WTC11 (cell line): Measurements from ENCODE around the gene RIN3. TPM values are rescaled to one million over a fixed set of nuclear protein-coding genes. Genes with fewer than 3 reads are reported as not detected.

Source experiments
- ATAC-seq: fragments of 200-7000 bp; cut with Tn5 transposase; 2 replicates; pipeline ENCODE4 v1.10.0; 2021; ENCODE audit warnings: mild to moderate bottlenecking, moderate library complexity
- CTCF ChIA-PET: fragments of 300-600 bp; sonication (Branson Sonifier 250); formaldehyde crosslinking; loops from one replicate; lab custom pipeline; 2021; ENCODE audit warnings: antibody characterized with exemption; lab: Charles Lee
- POLR2A ChIA-PET: fragments of 350-600 bp; sonication (Branson Sonifier 250); formaldehyde crosslinking; loops from one replicate; lab custom pipeline; 2021; ENCODE audit warnings: antibody characterized with exemption; lab: Charles Lee
- DNase-seq: peaks from one replicate; pipeline ENCODE4 v3.0.0; 2021; ENCODE audit warnings: low spot score
- H3K27ac Mint-ChIP-seq: 2 replicates; pipeline ENCODE4 v1.8.0; 2021; ENCODE audit warnings: mixed read lengths
- H3K27me3 Mint-ChIP-seq: 2 replicates; pipeline ENCODE4 v1.8.0; 2021; ENCODE audit warnings: low read depth, mild to moderate bottlenecking, moderate library complexity, mixed read lengths
- H3K36me3 Mint-ChIP-seq: 2 replicates; pipeline ENCODE4 v1.8.0; 2021; ENCODE audit warnings: mixed read lengths
- H3K4me1 Mint-ChIP-seq: 2 replicates; pipeline ENCODE4 v1.8.0; 2022; ENCODE audit warnings: mixed read lengths
- H3K4me3 Mint-ChIP-seq: 2 replicates; pipeline ENCODE4 v1.8.0; 2021; ENCODE audit warnings: mild to moderate bottlenecking, moderate library complexity, mixed read lengths
- H3K9me3 Mint-ChIP-seq: 2 replicates; pipeline ENCODE4 v1.8.0; 2021; ENCODE audit warnings: mixed read lengths
- ELF4 ChIP-seq: sonication (generic); formaldehyde crosslinking; IDR thresholded peaks from 2 replicates; pipeline ENCODE4 v1.8.1; 2022; ENCODE audit warnings: low read depth, mild to moderate bottlenecking, moderate library complexity, missing genetic modification reagents
- ERG ChIP-seq: fragments of 250-450 bp; sonication (Bioruptor Pico); IDR thresholded peaks from 2 replicates; pipeline ENCODE4 v1.8.0; 2021; ENCODE audit warnings: mild to moderate bottlenecking
- FOXJ3 ChIP-seq: sonication (generic); formaldehyde crosslinking; IDR thresholded peaks from 2 replicates; pipeline ENCODE4 v1.9.0; 2021; ENCODE audit warnings: missing genetic modification reagents, mild to moderate bottlenecking, borderline replicate concordance
- JUN ChIP-seq: sonication (generic); formaldehyde crosslinking; IDR thresholded peaks from 2 replicates; pipeline ENCODE4 v1.8.0; 2023; ENCODE audit warnings: mild to moderate bottlenecking, missing genetic modification reagents
- MYBL2 ChIP-seq: sonication (generic); formaldehyde crosslinking; IDR thresholded peaks from 2 replicates; pipeline ENCODE4 v1.8.1; 2023; ENCODE audit warnings: mild to moderate bottlenecking, moderate library complexity, missing genetic modification reagents
- NR1H2 ChIP-seq: sonication (generic); formaldehyde crosslinking; IDR thresholded peaks from 2 replicates; pipeline ENCODE4 v1.9.0; 2021; ENCODE audit warnings: mild to moderate bottlenecking, moderate library complexity, missing genetic modification reagents
- OVOL2 ChIP-seq: fragments of 250-450 bp; sonication (Bioruptor Pico); IDR thresholded peaks from 2 replicates; pipeline ENCODE4 v1.9.0; 2021; ENCODE audit warnings: mild to moderate bottlenecking, borderline replicate concordance
- PRRX2 ChIP-seq: fragments of 250-450 bp; sonication (Bioruptor Pico); IDR thresholded peaks from 2 replicates; pipeline ENCODE4 v1.8.0; 2021; ENCODE audit warnings: mild to moderate bottlenecking
- SOX15 ChIP-seq: fragments of 250-450 bp; sonication (Bioruptor Pico); IDR thresholded peaks from 2 replicates; pipeline ENCODE4 v1.9.0; 2021; ENCODE audit warnings: mild to moderate bottlenecking
- ZMAT4 ChIP-seq: fragments of 250-450 bp; sonication (Bioruptor Pico); IDR thresholded peaks from 2 replicates; pipeline ENCODE4 v1.9.0; 2021; ENCODE audit warnings: mild to moderate bottlenecking
- total RNA-seq: library from RNA; stranded (reverse); gene quantifications from 3 replicates; pipeline ENCODE4 v1.2.3, GENCODE V29; 2021
- TF ChIP-seq, protein P1 (sequence below): sonication (generic); formaldehyde crosslinking; IDR thresholded peaks from 2 replicates; pipeline ENCODE4 v1.8.0; 2023; ENCODE audit warnings: mild to moderate bottlenecking, missing genetic modification reagents
- TF ChIP-seq, protein P2 (sequence below): fragments of 250-450 bp; sonication (Bioruptor Pico); IDR thresholded peaks from 2 replicates; pipeline ENCODE4 v1.9.0; 2021; ENCODE audit warnings: mild to moderate bottlenecking, borderline replicate concordance
- TF ChIP-seq, protein P3 (sequence below): sonication (generic); formaldehyde crosslinking; conservative IDR thresholded peaks from 2 replicates; pipeline ENCODE4 v1.8.1; 2022; ENCODE audit warnings: mild to moderate bottlenecking, missing genetic modification reagents
- TF ChIP-seq, protein P4 (sequence below): sonication (generic); formaldehyde crosslinking; IDR thresholded peaks from 2 replicates; pipeline ENCODE4 v1.8.0; 2022; ENCODE audit warnings: mild to moderate bottlenecking, missing genetic modification reagents

The RIN3 gene
- total RNA-seq, 1 experiment from 2014 or later, result 3.3 TPM

GRCh38 chr14:92617581-92617980 is 104.0 kb downstream of the RIN3 start (continued):
- TF ChIP-seq, protein P1, sequence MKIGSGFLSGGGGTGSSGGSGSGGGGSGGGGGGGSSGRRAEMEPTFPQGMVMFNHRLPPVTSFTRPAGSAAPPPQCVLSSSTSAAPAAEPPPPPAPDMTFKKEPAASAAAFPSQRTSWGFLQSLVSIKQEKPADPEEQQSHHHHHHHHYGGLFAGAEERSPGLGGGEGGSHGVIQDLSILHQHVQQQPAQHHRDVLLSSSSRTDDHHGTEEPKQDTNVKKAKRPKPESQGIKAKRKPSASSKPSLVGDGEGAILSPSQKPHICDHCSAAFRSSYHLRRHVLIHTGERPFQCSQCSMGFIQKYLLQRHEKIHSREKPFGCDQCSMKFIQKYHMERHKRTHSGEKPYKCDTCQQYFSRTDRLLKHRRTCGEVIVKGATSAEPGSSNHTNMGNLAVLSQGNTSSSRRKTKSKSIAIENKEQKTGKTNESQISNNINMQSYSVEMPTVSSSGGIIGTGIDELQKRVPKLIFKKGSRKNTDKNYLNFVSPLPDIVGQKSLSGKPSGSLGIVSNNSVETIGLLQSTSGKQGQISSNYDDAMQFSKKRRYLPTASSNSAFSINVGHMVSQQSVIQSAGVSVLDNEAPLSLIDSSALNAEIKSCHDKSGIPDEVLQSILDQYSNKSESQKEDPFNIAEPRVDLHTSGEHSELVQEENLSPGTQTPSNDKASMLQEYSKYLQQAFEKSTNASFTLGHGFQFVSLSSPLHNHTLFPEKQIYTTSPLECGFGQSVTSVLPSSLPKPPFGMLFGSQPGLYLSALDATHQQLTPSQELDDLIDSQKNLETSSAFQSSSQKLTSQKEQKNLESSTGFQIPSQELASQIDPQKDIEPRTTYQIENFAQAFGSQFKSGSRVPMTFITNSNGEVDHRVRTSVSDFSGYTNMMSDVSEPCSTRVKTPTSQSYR (CRISPR knock-in tag), result no peak
- TF ChIP-seq NR1H2 (CRISPR knock-in tag), result no peak
- TF ChIP-seq, protein P2, sequence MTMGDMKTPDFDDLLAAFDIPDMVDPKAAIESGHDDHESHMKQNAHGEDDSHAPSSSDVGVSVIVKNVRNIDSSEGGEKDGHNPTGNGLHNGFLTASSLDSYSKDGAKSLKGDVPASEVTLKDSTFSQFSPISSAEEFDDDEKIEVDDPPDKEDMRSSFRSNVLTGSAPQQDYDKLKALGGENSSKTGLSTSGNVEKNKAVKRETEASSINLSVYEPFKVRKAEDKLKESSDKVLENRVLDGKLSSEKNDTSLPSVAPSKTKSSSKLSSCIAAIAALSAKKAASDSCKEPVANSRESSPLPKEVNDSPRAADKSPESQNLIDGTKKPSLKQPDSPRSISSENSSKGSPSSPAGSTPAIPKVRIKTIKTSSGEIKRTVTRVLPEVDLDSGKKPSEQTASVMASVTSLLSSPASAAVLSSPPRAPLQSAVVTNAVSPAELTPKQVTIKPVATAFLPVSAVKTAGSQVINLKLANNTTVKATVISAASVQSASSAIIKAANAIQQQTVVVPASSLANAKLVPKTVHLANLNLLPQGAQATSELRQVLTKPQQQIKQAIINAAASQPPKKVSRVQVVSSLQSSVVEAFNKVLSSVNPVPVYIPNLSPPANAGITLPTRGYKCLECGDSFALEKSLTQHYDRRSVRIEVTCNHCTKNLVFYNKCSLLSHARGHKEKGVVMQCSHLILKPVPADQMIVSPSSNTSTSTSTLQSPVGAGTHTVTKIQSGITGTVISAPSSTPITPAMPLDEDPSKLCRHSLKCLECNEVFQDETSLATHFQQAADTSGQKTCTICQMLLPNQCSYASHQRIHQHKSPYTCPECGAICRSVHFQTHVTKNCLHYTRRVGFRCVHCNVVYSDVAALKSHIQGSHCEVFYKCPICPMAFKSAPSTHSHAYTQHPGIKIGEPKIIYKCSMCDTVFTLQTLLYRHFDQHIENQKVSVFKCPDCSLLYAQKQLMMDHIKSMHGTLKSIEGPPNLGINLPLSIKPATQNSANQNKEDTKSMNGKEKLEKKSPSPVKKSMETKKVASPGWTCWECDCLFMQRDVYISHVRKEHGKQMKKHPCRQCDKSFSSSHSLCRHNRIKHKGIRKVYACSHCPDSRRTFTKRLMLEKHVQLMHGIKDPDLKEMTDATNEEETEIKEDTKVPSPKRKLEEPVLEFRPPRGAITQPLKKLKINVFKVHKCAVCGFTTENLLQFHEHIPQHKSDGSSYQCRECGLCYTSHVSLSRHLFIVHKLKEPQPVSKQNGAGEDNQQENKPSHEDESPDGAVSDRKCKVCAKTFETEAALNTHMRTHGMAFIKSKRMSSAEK (CRISPR knock-in tag), result no peak
- TF ChIP-seq MYBL2 (CRISPR knock-in tag), result no peak
- no peak for TF ChIP-seq ZMAT4 (CRISPR knock-in tag)
- no peak for TF ChIP-seq SOX15 (CRISPR knock-in tag)
- TF ChIP-seq PRRX2, result no peak

DNA sequence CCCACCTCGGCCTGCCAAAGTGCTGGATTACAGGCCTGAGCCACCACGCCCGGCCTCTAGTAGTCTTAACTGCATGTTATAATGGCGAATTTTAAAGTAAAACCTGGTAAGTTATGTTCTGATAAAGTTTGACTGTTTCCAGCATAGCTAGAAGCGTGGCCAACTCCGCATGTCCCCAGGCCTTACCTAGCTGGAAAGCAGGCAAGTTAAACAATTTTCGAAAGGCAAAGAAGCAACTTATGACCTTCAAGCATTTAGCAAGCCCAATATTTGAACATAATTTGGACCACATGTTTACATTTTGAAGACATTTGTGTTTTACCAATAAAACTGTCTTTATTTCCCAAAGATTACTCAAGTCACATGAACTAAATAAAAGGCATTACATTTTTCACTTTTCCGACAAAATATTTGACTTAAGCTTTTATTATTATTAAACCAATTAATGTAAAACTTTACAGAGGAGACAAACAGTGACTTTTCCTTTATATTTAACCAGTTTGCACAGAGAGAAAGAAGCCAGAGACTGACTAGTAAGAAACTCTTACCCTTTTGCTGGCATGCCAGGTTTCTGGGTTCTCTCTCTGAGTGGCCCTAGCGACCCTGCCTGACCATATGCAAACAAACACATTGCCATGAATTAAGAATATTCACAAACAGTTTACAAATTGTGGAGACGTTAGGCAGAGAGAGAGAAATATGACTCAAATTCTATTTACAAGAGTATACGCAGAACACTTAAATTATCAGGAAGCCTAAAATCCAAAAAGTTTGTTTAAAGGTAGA is 106.3 kb downstream of the RIN3 start:
- ChIA-PET CTCF (no interaction called here), POLR2A (no interaction called here)
- ATAC-seq (no peak), DNase-seq (no peak)
- Mint-ChIP-seq H3K4me1 (peaks cover 11% of the 10 kb centered on the region), H3K27me3 (peaks cover 13% of the 10 kb centered on the region), H3K27ac (no peak overlapping the region), H3K9me3 (peaks cover 28% of the 10 kb centered on the region), H3K4me3 (no peak overlapping the region), H3K36me3 (peaks cover 20% of the 10 kb centered on the region)
- TF ChIP-seq FOXJ3 (CRISPR knock-in tag) (no peak), JUN (no peak)

- Mint-ChIP-seq H3K27me3 (peaks cover 13% of the 10 kb centered on the region), H3K36me3 (peaks cover 29% of the 10 kb centered on the region), H3K4me3 (no peak overlapping the region), H3K4me1 (0 out of 2 replicates have a peak, but pooled peaks cover 3% of the 10 kb centered on the region), H3K9me3 (peaks cover 45% of the 10 kb centered on the region), H3K27ac (no peak overlapping the region)
- ChIA-PET CTCF (interaction anchor here (1.1 kb wide), 1 partner anchor 26 kb away, joined by 3 read pairs; no protein-coding TSS in a partner anchor), POLR2A (no interaction called here)
- TF ChIP-seq, protein P3, sequence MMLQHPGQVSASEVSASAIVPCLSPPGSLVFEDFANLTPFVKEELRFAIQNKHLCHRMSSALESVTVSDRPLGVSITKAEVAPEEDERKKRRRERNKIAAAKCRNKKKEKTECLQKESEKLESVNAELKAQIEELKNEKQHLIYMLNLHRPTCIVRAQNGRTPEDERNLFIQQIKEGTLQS (CRISPR knock-in tag), result no peak
- TF ChIP-seq ELF4 (CRISPR knock-in tag), result no peak
- TF ChIP-seq ERG (CRISPR knock-in tag), result no peak
- TF ChIP-seq, protein P4, sequence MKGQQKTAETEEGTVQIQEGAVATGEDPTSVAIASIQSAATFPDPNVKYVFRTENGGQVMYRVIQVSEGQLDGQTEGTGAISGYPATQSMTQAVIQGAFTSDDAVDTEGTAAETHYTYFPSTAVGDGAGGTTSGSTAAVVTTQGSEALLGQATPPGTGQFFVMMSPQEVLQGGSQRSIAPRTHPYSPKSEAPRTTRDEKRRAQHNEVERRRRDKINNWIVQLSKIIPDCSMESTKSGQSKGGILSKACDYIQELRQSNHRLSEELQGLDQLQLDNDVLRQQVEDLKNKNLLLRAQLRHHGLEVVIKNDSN (CRISPR knock-in tag), result no peak
- no peak for TF ChIP-seq OVOL2 (CRISPR knock-in tag)
- ATAC-seq, result no peak
- no peak for DNase-seq
Measured at GRCh38 chr14:92622311-92622710, 108.7 kb downstream of the RIN3 start.
